GM18508 (cell line): ENCODE measurements around the gene RABL3.
"Not testable (repeated sequence)": the region's sequence is repeated elsewhere in the genome, so short reads cannot be mapped to it uniquely, and the experiment has no call there.

ENCODE experiments used
- ATAC-seq: cut with Tn5 transposase; IDR thresholded peaks from one replicate; pipeline ENCODE4 v1.9.1; 2021; ENCODE audit warnings: moderate number of reproducible peaks; ENCODE audit not compliant: insufficient read depth, unreplicated experiment

RABL3 gene

DNA sequence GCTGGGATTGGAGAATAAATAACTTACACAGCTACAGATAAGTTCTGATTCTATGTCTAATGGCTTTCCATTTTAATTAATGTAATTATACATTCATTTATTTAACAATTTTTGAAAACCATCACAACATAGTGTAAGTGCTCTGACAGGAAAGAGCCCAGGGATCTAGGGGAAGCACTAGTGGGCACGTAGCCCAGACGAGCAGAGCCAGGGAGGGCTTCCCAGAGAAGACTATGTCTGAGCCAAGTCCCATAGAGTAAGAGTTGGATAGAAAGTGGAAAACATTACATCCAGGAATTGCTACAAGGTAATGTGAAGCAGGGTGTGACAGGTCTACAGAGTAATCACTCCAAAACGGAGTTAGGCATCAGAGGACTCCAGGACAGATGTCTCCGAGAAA, 57.4 kb downstream of the RABL3 start:
- ATAC-seq, result no peak

DNA sequence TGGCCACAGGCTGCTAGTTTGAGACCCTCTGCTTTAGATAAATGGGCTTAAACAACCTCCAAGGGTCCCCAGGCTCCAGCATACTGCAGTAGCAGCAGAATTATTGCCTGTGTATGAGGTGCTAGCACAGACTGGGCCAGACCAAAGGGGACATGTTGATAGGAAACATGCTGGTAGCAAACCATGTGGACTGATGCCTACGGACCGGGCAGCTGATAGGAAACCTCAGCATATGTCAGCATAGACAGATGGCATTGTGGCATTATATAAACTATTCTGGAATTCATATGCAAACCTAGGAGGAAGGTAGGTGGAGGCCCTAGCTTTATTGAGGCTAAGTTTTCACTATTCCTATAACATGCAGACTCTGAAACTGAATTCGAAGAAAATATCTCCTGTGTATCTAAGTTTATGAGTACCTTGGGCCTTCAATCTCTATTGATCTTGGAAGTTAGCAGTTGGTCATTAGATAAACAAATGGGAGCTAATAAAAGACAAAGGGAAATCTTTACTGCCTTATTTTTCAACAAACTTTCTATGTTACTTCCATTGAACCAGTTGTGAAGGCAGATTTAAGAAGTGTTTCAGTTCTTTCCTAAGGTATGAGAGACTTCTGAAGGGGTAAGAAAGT, 58.5 kb downstream of the RABL3 start:
- no peak for ATAC-seq

DNA sequence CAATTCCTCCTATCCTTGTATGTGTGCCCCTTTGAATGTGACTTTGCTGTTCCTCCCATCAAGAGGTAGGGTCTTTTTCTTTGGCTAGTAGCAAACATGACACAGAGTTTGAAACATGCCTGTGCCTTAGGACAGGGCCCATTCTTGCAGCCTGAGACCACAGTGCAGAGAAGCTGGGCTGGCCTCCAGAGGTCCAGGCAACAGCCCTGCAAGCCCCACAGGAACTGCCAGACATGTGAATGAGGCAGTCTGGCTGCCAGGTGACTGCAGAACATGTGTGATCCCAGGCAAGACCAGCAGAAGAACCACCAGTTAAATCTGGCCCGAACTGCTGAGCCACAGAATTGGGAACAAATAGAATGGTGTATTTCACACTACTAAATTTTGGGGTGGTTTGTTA, 59.1 kb downstream of the RABL3 start:
- no peak for ATAC-seq

DNA sequence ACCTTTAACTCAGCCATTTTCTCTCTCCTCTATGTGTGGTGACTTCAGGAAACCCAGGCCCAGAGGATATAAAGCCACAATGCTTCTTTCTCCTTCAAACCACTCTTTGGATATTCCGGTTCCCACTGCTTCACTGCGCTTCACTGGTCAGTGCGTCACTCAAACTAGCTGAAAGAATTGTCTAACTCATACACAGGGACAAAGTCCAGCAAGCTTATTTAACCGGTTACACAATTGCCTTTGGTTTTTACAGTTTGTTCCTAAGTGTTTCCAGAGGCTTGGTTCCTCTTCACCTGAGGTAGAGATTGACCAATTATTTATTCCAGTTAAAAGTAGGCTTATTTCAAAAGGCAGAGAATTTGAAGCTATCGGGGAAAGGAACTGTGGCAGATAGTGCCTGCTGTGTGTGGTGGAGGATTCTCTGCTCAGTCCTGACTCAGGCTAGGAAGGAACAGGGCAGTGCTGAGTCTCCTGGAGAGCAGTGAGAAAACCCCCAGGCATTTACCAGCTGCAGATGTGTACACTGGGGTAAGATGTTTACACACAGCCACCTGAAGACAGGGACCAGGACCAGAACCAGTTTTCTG, 60.1 kb downstream of the RABL3 start, which contains the start of gene HGD:
Gene HGD, minus strand, starts transcription at position 145 of the 587 bp plus-strand sequence. Its CDS starts 128 bp downstream, at position 17.
- no peak for ATAC-seq

DNA sequence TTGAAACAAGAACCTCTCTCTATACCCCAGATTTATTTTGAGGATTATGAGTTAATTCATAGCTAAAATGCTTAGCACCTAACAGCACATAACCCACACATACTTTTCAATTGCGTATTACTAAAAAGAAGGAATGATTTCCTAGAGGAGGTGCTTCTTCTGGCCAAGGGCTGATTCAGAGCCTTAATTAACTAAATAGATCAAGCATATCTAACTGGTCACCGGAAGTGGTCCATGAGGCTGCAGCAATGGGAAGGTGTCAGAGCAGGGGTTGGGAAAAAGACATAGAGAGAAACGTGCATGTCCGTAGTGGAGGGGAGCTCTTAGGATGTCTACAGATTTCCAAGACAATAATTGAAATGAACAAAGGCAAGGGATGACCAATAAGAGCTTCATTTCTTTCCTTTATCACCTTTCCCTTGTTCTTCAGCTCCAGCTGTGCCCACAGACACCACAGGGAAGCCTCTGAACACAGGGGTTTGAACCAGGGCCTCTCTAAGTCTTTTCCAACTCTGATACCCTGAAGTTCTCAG, 60.7 kb downstream of the RABL3 start:
- no peak for ATAC-seq

DNA sequence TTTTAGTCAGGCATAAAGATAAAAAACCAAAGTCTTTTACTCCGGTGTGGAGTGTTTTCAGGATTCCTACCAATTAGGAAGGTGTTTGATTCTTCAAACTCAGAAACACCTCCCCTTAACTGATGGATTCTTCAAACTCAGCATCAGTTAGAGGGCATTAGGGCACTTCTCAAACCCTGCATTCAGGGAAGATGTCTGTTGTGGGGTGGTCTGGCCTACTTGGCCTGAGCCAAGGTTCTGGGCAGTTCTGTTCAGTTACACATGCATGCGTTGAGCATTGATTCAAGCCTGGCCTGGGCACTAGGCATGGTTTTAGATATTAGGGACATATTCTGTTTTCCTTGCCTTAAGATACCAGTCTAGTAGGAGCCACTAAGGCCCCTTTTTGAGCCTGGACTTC, 61.3 kb downstream of the RABL3 start:
- ATAC-seq, result no peak

DNA sequence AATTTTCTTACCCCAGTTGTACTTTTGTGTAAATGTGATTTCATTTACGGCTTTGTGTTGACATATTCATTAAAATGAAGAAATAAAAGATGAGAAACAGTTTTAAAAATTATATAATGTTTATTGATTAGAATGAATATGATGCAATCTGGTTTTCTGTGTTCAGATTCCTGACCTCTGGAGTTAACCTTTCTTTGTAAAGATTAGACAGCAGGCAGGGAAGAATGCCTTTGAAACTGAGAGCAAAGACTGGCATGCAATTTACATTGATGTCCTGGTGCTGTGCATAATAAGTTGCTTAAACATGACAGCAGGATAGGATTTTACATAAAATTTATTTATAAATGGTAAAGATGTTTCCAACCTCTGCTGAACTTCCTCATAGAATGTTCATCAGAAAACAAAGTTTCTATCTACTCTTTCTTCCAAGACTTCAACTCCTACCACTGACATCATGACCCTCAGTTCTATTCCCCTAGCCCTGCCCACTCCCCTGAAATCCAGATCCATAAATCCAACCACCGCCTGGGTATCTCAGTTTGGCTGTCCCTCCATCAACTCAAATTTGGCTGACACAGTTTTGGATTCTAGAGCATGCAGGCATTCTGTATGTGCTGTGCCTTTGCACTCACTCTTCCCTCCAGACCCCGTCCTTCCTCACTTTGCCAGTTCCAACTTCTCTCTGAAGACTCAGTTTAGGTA, 62.0 kb downstream of the RABL3 start:
- no peak for ATAC-seq

DNA sequence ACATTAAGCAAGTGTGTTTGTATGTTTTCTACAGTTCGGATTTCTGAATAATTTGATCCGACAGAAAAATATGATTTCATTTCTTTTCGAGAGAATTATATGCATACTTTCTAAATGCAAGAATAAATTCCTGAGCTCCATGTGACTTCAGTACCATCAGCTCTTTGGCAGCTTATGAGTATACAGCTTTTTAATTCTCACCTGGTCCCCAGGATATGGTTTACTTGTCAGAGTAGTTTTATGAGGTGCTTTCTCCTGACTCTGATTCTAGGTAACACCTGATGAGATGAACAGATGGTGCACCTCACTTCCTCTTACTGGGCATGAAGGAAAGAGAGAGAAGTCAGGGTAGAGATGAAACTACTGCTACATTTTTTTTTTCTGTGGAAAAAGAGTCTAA, 63.3 kb downstream of the RABL3 start:
- ATAC-seq, result no peak

DNA sequence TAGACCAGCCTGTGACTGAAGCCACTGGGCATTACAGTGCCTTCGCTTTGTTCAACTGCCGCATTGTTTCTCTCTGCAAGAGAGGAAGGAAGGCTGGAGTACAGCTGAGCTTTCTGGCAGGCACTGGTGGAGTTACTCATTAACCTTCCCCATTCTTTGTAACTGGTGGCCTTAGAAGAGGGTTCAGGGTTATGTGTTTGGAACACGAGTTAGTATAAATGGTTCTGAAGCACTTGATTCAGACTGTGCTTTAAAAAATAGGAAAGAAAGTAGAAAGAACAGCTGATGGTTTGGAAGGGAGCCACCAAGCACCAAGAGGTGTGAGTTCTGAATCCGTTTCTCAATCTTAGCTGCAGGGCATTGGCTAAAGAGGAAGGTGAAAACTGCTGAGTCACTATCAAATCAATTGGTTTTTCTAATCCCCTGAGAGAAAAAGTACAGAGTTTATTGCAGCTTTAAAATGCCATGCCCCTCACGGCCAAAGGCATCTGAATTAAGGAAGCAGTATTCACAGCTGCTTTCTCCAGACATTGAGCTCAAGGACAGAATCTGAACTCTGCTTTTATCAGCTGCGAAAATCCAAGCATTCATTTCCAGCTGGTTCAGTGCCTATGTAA, 63.9 kb downstream of the RABL3 start:
- peak; percentile 94 for ATAC-seq

DNA sequence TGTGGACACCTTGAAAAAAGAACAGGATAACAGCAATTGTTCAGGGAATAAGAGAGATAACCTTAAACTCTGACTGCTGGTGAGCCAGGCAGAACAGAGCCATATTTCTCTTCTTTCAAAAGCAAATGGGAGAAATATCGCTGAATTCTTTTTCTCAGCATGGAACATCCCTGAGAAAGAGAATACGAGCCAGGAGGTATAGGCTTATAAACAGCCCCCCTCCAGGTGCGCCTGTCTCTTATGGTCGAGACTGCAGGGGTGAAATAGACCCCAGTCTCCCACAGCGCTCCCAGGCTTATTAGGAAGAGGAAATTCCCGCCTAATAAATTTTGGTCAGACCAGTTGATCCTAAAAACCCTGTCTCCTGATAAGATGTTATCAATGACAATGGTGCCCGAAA, 65.1 kb downstream of the RABL3 start:
- ATAC-seq, result not testable (repeated sequence)

DNA sequence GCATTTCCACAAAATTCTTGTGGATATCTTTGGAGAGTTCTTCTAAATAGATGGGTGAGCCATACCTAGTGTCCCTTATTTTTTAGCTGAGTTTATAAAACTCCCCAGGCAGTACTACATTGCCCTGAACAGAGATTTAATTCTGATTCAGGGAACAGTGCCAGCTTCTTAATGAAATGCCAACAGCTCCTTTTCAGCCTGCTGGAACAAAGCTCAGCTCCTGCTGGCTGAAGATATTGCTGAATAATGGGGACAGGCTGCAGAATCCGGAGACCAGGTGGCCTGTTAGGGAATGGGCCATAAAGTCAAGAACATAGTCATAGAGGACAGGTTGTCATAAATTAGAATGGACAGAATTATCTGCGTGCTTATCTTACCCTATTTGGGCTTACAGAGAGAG, 69.2 kb downstream of the RABL3 start:
- ATAC-seq, result no peak

DNA sequence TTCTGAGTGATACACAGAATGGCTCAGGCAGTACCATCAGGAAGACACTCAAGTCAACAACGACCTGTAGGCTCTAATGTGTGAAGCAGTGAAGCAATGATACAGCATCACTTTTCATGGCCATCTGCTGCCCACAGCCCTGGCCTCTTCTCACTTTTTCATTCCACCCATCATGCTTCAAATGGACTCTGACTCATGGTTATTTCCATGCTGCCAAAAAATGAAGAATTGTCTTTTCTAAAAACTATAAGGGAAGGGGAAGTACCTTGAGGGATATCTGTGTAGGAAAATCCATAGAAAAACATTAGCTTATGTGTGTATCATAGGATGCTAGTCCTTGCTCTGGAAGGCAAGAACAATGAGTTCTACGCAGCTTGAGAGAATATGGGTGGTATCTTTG, 71.7 kb downstream of the RABL3 start:
- no peak for ATAC-seq

DNA sequence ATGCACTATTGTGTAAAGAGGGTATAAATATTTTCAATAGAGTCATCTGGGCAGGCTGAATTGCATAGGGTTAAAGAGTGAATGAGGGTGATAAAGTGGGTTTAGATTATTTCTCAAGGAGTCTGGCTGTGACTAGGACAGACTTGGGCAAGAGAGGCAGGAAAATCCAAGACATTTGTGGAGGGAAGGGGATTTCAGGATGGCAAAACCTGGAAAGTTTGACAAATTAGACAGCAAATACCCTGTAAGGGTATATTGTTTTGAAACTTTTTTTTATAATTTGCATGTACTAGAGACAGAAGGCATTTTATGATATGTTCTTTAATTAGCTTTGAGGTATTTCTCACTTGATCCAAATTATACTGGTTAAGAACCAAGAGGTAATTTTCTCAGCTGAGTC, 77.4 kb downstream of the RABL3 start:
- ATAC-seq, result no peak

DNA sequence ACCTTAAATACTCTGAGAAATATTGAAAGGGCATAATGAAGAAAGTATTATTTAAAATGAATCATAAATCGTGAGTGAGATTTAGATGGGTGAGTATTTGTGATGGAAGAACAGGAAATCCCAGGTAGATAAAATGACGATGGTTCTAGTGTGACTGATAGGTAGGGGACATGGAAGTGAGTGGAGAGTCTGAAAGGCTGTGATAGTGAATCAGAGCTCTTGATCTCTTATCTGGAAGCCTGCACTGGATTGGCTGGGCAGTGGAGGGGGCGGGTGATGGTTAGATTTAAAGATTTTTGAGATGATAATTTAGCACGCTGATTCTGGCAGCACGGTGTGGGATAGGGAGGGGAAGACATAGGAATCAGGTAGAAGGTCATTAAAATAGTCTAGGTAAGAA, 80.4 kb downstream of the RABL3 start:
- ATAC-seq, result no peak

DNA sequence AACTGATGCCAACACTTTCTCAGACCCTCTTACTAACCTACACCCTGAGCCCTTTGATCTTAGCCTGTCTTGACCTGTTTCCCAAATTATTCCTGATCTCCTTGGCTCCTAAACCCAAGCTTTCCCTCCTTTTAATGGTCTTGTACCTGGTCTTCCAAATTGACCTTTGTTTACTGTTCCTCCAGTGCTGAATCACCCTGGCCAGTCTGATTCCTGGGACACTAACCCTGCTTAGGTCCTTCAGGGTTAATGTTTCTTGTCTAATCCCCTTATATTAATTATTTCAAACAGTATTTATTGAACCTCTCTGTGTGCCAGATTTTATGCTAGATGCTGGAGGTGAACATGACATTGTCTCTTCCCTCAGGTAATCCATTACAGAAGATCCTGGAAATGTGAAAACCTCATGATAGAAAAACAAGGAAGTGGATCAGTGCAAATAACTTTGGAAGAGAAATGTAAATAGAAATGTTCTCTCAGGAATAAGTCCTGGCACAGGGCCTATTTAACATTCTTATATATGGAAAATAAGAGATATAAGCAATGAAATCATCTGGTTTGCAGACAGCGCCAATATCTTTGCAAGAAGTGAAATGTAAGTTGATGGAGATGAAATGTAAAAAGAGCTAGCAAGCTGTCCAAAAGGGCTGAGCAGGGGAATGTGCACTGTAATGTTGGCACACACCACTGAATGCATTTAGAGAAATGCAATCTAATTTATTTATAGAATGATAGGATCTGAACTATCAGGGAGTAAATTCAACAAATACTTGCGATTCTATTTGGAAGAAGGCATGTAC, 81.0 kb downstream of the RABL3 start:
- no peak for ATAC-seq

DNA sequence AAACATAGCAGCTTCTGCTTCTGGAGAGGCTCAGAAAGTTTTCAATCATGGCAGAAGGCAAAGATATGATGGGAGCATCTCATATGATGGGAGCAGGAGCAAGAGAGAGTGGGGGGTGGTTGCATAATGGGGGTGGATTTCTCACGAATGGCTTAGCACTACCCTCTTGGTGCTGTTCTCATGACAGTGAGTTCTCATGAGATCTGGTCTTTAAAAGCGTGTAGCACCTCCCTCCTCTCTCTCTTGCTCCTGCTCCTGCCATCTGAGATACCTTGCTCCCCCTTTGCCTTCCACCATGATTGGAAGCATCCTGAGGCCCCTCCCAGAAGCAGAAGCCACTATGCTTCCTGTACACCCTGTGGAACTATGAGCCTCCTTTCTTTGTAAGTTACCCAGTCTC, 82.5 kb downstream of the RABL3 start:
- ATAC-seq, result no peak

DNA sequence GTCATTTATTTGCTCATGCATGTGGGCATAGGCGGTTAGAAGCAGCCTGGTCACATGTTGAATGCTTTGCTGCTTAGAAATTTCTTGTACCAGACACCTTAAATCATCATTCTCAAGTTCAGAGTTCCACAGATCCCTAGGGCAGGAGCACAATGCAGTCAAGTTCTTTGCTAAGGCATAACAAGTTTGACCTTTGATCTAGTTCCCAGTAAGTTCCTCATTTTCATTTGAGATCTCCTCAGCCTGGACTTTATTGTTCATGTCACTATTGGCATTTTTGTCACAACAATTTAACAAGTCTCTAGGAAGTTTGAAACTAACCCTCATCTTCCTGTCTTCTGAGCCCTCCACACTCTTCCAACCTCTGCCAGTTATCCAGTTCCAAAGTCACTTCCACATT, 83.0 kb downstream of the RABL3 start:
- ATAC-seq, result no peak

DNA sequence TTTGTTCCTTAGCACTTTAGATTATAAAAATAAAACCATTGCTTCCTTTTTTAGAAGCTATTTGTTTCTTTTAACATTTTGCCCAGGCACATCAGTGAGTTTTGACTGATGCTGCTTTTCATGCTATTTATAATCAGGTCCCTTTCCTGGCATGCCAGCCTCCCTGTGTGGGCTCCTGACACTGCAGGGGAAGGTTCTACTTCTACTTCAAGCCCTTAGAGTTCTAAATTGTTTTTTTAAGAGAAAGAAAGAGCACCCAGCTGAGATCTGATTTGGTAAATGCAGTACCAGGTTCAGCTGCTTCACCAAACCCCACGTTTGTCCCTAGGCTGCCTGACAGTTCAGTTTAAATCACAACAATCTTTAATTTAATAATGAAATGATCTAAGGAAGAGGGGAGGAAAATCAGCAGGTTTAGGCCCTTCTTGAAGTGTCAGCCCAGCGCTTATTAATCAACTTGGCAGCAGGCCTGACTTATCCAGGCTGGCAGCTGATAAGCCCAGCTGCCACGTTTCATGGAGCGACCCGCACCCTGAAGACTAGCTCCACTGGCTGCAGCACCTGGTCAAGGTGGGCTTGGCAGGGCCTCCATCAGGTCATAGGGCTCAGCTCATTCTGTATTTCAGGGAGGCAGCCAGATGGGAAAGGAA, 89.3 kb downstream of the RABL3 start:
- ATAC-seq, result no peak

DNA sequence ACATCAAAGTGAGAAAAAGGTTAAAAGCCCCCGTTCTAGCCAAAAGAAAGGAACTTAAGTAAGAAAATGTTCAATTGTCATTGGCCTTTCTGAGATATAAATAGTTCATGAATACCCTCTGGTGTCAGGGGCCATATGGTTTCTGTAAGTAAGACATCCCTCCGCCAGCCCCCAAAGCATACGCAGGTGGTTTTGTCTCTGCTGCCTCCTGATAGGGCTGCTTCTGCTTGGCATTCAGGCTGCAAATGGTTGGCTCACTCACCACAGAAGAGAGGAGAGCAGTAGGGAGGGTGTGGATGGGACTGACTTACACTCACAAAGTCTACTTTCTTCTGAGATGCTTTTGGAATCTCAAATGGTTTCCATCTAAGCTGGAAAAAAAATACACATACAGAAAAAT, 90.0 kb downstream of the RABL3 start:
- no peak for ATAC-seq

DNA sequence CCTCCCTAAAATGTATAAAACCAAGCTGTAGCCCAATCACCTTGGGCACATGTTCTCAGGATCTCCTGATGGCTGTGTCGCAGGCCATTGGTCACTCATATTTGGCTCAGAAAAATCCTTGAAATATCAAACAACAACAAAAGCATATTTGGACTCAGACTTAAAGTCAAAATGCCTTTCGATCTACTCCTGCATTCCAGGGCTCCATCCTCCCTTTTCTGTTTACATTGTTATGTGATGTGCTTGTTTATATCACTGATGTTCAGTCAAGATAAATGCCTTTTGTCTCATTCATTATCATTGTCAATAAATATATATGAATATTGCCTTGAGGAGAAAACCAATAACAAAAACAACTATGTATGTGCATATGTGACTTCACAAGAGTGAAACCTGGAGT, 92.0 kb downstream of the RABL3 start:
- ATAC-seq, result no peak
